A172 (cell line): ENCODE measurements around the gene GRID1. TPM values are rescaled to one million over a fixed set of nuclear protein-coding genes. Genes with fewer than 3 reads are reported as not detected.
A peak's percentile ranks its signal among the peaks of the same experiment; 100 is the strongest.

Experiments used
- DNase-seq: peaks from one replicate; pipeline ENCODE4 v3.0.0-alpha.2; 2015; ENCODE audit warnings: low spot score
- total RNA-seq: library from RNA; depleted of rRNA; stranded (reverse); fragments of >200 nt; shearing (Covaris generic); gene quantifications from 2 replicates; pipeline ENCODE4 v1.2.3, GENCODE V29; 2014

GRID1 gene
- total RNA-seq, 1 experiment from 2014 or later, result 4.9 TPM

DNA sequence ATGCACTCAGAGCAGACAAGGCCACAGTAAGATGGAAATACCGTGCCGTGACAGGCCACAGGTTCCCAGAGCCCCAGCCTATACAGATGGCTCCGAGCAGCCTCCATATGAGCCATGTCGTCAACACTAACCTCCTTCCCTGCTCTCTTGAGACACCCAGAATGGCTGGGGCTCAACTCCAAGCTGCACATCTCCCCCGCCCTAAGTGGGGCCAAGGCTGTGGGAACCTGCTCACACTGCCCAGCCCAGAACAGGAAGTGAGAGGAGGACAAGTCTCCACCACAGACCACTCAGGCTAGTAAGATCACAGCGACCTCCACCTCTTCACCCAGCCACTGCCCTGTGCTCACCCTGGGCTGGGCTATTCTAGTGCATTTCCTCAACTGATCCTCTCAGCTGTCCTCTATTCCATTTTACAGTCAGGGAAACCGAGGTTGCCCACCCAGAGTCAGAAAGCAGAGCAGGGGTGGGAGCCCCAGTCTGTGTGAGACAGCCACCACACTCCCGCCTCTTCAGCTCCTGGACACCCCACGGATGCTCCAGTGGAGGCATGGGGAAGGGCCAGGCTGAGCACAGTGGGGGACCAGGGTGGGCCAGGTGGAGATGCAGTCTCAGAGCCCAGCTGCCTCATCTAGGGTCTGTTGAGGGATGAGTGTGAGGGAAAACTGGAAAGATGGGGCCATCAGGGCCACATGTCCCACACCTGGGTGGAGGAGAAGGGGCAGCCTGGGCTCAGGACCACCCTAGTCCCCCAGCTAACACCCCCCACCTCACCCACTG lies 11.6 kb downstream of the GRID1 start:
- DNase-seq, result no peak

DNA sequence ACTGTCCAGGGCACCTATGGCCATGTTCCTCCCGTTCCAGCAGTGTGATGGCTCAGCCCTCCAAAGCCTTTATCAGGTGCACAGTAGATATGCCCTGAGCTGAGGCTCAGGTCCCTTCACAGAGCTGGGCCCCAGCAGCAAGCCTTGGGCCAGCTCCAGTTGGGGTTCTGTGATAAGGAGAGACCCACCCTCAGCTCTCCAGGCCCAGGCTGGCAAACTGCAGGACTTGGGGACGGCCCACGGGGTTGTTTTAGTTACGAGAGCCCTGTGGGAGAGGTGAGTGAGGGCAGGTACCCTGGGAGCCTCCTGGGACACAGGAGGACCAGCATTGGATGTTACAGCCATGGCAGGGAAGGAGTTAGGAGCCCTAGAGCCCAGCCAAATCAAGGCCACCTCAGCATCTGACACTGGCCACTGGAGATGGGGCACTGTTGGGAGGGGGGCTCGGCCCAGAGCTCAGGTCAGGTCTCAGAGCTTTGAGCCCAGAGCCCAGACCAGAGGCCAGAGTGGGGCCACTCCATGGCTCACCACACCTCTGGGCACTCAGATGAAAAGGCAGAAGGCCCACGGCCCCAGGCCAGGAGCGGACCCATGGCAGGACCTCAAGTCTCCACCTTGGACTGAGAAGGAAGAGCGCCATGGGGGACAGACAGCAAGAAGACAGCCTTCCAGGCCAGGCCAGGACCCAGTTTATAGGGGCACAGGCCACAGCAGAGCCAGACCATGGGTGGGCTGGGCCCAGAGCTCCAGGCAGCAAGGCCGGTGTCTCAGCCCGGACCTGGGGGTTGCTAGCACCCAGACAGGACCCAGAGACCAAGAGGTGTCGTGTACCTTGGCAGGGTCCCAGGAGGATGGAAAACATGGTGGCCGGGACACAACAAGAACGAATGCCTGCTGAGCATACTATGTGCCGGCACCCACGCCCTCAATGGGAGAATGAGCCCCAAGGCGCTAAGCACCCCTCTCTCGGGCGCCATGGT lies 12.8 kb downstream of the GRID1 start:
- DNase-seq, result no peak

DNA sequence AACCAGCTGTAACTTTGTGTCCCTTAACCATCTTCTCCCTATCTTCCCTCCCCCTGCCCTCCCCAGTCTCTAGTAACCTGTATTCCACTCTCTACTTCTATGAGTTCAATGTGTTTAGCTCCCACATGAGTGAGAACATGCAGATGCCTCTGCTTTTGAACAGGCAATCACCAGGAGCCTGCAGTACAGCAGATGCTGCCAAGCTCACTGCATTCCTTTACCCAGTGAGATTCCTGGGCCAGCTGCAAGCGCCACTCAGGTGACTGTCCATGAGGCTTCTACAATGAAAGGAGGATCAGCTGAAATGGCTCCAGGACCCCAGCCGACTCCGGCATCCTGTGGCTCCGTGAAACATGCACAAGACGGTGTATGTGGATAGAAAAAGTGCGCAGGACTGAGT lies 15.7 kb downstream of the GRID1 start:
- DNase-seq, result no peak

DNA sequence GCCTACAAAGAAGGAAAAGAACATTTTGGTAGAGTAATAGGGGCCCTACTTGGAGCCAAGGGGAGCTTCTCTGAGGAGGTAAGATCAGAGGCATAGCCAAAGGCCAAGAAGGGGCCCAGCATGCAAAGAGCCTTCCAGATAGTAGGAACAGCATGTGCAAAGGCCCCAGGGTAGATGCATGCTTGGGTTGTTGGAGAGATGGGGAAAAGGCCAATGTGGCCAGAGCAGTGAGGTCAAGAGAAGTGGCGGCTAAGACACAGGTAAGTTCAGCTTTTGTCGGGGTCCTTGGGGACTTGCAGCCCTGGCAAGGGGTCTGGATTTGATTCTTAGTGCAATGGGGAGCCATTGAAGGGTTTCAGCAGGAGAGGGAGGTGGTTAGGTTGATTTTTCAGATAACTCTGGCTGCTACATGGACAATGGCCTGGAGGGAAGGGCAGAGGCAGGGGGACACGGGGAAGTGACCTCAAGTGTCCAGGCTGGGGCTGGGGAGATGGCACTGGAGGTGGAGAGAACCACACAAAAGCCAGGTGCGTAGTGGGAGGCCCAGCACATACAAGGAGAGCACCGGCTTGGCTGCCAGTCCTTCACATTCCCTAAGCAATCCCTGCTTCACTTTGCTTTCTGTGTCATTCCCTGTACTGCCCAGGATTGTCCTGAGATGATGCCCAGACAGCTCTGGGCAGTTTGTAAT lies 16.5 kb downstream of the GRID1 start:
- no peak for DNase-seq

DNA sequence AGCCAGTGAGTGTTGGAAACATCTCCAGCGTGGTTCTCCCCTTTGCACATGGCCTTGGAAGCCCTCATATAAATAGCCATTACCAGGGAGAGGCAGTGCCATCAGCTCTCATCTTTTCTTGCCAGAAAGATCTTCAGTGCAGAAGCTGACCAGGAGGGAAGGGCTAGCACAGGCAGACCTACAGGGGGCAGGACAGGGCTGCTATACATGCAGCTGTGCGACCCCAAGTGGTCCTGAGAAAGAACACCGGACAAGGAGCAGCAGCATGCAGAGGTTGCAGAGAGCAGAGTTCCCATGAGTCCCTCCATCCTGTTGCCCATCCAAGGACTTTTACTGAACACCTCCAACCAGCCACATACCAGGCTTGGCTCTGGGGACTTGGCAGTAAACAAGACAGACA lies 17.1 kb downstream of the GRID1 start:
- no peak for DNase-seq

DNA sequence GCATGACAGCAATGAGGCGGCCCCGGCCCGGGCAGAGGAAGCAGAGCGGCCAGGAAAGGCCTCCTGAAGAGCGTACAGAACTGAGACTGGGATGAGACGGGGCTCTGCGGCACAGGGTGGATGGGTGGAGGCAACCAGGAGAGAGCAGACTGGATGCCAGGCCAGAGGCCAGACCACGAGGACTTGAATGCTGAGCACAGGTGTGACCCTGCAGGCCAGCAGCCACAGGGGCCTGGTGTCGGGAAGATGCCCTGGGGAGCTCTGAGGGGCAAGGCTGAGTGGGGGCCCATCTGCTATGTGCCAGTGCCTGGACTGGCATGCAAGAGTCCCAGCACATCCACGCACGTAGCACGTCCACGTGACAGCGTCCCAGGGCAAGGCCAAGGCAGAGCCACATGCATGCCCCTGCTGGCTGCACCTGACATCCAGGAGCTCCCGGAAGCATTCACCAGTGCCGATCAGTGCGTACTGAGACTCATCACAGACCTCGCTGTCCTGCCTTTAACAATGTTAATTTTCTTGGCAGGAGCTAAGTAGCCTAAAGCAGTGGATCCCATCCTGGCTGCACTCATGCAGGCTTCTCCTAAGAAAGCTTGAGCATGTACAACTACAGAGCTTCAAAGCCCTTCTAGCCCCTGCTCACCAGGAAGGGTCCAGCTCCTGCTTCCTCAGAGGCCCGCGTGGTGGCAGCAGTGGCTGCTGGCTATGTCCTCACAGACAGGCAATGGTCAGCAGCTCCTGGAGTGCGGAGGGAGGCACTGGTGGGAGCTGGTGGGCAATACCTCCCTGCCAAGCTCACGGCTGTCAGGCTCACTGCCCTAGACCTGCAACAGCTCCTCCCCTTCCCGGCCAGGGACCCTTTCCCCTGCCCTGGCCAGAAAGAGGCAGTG lies 18.0 kb downstream of the GRID1 start:
- DNase-seq, result no peak

DNA sequence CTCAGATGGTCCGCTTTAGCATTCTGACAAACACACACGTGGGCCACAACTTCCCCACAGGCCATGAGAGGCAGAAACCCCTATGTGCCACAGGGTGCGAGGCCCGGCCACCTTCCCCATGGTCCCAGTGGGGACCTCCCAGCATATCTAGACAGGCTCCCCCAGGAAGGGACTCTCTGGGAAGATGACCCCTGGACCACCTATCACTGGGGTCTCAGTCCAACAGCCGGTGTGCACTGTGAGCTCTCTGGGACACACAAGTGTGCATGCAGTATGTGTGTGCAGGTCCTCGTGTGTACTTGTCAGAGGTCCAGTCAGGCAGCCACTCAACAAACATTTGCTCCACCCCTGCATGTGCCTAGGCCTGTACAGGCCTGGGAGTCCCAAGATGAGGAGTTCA lies 18.7 kb downstream of the GRID1 start:
- DNase-seq, result no peak

DNA sequence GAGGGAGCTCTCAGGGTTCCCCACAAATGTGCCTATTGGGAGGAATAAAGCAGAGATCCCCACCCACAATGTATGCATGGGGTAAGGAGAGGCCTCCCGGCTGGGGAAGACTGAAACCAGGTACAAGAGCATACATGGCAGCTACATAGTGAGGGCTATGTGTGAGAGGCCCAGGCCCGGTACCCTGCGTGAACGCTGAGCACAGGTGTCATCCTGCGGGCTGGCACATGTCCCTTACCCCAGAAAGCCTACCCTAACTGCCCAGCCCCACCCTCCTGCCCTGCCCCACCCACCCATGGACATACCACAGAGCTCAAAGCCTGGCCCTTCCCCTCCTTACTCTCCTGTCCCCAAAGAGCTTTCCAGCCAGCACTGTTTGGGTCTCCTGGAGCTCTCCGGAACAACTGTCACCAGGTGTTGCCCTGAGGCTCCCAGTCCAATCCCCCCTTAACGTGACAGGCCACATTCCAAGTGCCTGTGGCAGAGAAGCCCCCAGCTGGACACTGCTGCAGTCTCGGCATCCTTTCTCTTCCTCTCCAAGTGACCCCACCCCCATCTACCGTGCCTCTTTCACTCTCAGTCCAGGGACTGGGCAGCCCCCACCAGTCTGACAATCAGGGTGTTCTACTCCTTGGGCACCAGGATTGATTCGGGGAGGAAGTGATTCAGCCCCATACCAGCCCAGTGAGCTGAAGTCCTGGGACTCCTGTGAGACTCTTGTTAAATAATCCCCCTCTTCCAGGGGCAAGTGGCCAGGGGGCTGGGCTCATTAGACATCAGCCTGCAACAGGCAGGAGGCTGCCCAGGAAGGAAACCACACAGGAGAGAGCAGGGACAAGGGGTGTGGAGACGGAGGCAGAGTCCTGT lies 19.6 kb downstream of the GRID1 start:
- peak; percentile 78 for DNase-seq

DNA sequence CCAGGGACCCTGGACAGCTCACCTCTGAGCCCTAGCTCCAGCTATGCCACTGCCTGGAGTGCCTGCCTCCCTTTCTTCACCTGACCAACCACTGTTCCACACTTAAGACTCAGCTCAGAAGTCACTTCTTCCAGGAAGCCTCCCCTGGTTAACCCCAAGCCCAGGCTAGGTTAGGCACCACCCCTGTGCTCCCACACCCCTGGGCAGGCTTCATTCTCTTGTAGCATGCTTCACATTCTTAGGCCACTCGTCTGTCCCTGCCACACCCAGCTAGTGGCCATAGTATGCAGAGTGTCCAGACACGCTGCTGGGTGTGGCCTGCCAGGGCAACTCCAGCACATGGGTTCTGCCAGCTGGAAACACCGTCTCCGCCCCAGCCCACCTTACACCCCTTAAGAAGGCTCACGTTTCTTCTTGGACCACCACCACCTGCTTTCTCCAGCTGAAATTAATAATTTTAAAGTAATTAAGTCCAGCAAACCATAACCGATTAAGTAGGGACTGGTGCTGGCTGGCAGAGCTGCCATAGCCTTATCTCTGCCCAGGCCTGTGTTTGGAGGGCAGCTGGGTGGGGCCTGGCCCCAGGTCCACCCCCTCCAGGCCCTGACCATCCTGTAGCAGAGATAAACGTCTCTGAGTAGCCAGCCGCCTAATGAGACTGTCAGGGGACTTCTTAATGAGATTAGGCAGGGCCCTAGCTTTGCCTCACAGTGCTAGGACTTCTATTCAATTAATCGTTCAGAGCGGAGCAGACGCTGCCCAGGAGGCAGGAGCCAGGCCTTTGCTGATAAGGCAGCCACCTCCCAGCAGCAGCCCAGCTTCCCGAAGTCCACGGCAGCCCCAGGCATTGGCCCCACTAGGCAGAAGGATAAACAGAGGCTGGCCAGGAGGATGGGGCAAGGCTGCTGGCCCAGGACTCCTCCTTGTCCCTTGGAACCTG lies 20.5 kb downstream of the GRID1 start:
- DNase-seq, result peak; percentile 92

DNA sequence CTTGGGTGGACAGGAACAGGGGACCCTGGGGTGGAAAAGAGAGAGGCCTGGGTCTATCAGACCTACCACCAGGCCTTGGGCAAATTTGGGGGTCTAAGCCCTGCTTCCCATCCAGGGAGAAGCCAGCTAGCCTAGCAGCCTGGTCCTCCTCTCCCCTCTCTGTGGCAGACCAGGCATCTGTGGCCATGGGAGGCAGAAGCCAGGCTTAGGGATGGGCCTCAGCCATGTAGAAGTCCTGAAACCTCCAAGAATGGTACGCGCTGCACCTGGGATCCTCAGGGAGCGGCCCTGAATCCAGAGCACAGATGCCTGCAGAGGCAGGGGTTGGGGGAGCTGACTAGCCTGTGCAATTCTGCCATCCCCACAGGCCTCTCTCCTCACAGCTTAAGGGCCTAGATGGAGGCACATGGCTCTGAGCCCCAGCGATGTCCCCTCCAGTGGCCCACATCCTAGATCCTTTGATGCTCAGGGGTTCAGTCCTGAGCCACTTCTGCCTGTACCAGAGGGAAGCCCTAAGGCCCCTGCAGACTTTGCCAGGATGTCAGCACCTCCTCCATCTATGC lies 21.2 kb downstream of the GRID1 start:
- DNase-seq, result no peak

DNA sequence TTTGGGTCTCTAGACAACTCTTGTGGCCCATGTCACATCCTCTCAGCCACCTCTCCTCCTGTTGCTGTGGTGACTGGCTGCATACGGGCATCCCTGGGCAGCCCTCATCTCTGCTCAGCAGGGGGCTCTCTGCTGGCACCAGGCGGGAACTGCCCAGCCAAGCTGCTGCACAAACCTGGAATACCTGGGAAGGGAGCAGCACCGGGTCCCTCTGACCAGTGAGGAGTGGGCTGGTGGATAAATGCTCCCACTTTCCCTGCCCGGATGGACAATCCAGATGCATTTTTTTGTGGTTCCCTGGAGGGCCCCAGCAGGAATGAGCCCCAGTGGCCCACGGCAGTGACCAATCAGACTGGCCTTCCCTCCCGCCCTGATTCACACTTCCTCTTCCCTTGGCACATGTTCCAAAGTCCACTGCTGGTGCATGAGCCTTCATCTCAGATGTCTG lies 21.9 kb downstream of the GRID1 start:
- DNase-seq, result peak; percentile 41

DNA sequence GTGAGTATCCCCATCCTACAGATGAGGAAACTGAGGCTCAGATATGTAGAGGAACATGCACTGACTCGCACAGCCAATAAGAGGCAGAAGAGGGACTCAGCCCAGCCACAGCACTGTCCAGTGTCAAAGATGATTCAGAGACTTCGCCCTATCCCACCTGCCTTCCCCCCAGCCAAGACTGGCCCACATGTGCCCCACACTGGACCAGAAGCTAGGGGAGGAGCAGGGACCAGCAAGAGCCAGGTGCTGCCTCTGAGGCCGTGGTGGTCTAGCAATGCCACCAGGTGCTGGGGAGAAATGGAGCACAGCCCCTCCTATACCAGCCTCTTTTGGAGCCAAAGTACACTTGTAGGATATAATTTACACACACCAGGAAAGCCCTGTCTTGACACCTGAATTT lies 22.3 kb downstream of the GRID1 start:
- no peak for DNase-seq

DNA sequence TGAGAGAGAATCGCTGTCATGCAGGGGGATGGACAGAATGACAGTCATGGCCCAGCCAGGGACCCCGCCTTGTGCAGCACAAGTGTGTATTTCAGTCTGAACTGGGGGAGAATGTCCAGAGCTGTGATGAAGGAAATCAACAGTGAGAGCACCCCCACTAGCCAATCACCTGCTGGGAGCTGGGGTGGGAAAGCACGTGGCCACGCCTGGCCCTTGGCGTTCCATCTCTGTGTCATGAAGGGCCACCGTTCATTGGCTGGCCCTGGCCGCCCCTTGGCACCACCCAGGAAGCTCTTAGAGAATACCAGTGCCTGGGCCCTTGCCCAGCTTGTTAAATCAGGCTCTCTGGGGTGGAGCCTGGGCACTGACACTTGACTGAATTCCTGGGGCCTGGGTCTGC lies 22.8 kb downstream of the GRID1 start:
- no peak for DNase-seq

DNA sequence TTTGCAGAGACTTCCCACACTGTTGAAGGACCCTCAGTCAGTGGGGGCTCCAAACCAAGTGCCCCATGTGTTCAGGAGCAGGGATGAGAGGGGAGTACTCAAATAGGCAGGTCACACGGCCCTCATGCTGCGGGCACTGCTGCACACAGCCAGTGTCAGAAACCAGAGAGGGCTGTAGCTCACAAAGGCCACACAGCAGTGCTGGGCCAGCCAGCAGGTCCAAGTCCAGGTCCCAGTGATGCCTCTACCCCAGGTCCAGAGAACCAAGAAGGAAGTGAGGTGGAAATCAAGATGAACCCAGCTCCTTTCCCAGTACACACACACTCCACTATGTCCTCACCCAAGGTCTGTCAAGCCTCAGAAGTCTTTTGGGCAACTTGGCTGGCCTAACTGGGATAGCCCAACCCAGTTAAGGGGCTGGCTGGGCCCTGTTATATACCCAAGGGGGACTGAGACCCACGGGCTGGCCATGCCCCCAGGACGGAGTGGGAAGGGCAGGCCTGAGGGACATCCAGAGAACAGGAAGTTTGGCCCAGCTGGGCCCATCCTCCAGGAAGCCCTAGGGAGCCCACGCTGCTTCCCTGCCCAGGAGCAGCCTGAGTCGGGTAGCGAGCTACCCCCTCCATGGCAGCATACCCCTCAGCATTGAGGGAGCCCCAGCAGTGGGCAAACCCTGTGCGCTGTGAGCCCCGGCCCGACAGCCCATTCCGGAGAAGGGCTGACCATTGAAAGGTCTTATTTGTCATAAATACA lies 24.3 kb downstream of the GRID1 start:
- DNase-seq, result no peak

DNA sequence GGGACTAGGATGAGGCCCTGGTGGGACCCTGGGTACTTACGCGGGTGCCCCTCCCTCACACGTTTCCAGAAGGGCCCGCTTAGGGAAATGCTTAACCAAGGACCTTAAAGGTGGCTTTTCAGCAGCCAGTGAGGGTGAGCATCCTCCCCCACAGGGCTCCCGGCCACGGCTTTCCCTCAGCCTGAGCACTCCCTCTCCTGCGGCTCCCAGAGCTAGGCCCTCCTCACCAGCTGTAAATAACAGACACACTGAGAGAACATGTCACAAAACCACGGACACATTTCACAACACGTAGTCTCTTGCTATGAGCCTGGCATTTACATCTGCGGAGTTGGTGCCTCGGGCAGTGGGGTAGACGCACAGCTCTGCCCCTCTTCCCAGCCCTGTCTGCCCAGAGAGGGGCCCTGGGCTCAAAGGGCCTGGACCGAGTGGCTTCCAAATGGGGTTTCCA lies 25.2 kb downstream of the GRID1 start:
- no peak for DNase-seq

DNA sequence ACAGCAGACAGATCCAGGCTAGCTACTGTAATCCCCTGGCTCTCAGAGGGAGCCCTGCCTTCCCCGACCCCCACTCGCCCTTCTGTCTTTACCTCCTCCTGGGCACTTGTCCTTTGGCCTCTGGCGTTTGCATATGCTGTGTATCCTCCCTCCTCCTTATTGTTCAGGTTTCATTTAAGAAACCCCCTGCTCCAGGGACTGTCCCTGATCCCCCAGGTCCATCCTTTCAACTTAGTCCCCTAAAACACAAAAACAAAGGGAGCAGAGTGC lies 25.7 kb downstream of the GRID1 start:
- DNase-seq, result no peak

DNA sequence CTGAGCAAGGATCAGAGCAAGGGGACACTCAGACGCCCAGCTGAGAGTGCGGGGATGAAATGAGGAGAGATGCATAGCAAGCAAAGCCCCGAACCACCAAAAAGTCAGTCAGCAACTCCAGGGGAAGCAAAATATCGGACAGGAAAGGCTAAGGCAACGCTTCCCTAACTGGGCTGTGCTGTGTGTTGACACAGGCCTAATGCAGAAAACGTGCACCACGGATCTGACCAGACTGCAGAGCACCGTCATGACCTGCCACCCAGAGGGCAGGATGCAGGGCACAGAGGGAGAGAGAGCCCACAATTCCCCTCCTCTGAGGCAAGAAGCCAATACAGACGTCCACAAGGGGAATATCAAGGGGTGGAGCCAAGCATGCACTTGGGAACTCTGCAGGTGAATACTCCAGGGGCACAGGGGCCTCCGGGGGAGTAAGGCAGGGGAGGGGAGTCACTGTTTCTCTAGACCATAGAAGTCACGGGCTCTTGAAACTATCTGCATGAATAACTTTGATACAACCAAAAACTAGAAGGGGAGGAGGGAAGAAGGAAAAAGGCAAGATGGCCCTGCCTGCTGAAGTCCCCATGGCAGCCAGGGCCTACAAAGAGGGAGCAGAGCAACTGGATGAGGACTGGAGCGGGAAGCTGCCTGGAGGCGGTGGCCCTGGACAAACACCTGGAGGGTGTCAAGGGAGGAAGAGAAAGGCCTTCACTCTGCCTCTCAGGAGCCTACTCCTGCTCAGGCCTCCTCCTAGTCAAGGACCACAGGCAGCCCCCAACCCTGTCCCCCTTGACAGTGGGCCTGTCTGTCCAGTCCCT lies 26.2 kb downstream of the GRID1 start:
- DNase-seq, result no peak
